Hindlimb muscle (tissue), 1 donor: ENCODE measurements around the gene GRIN2A. TPM values are rescaled to one million over a fixed set of nuclear protein-coding genes. Genes with fewer than 3 reads are reported as not detected.

ENCODE experiments used
- DNase-seq: peaks from one replicate; pipeline ENCODE4 v3.0.0-alpha.2; 2013
- polyA plus RNA-seq: library from polyadenylated mRNA; unstranded; fragments of 120-200 nt; gene quantifications from one replicate; pipeline ENCODE4 v1.2.1, GENCODE V29; 2013; ENCODE audit not compliant: insufficient read length

Gene GRIN2A
- polyA plus RNA-seq, 1 donor: 0.25 TPM

DNA sequence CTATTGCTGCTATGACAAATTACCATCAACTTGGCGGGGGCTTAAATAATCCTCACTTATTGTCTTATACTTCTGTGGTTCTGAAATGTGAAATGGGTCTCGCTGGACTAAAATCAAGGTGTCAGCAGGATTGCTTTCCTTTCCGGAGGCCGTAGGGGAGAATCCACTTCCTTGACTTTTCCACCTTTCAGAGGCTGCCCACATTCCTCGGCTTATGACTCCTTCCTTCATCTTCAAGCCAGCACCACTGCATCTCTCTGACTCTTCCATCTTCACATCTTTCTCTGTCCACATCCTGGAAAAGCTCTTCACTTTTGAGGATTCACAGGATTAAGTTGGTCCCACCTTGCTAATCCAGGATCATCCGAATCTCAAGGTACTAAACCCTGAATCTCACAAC, 217.8 kb downstream of the GRIN2A start:
- no peak for DNase-seq

DNA sequence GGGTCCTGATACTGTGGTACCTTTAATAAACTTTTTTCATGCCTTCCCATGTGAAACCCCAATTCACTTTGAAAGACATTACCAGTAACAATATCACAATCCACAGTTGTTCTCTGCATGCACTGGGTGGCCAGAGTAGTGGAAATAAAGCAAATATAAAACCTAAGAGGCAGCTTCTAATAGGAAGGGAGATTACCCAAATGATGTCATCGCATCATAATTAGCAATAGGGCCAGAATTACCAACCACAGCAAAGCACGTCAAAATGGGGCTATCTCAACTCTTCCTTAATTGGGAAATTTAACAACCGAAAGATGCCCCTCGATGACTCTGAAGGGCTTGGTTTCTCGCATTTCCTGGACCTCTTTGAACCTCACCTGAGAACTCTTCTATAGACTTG, 224.8 kb downstream of the GRIN2A start:
- no peak for DNase-seq

DNA sequence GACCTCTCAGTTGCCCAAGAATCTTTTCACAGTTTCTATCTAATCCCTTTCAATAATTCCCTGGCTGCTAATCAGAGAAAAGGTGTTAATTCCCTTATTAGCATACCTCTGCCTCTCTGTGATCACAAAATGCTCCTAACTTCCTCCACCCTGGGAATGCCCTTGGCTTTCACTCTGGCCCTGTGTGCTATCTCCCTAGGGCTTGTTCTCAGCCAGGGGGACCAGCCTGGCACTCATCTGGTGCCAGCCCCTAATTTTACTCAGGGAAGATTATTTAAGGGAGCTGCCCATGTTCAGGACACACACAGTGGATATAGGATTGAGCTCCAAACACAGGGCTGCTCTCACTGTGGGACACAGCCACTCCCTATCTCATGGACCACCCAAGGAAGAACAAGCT, 225.2 kb downstream of the GRIN2A start:
- no peak for DNase-seq

DNA sequence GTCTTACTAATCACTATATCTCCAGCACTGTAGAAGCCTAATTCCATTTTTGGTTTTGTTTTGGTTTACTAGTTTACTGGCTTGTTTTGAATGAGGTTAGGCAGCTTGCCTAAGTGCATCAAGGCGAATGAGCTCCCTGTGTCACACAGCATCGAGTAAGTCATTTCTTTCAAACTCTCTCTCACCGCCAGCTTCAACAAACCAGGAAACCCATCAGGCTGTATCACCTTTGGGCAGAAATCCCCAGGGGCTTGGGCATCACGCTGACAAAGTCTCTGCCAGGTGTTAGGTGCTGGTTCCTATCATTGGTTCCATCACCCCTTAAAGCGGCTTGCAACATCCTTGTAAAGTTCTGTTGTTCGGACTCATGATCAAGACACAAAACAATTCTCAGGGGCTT, 226.6 kb downstream of the GRIN2A start:
- no peak for DNase-seq

GRCh38 chr16:9953908-9954570, 228.2 kb downstream of the GRIN2A start:
- no peak for DNase-seq

DNA sequence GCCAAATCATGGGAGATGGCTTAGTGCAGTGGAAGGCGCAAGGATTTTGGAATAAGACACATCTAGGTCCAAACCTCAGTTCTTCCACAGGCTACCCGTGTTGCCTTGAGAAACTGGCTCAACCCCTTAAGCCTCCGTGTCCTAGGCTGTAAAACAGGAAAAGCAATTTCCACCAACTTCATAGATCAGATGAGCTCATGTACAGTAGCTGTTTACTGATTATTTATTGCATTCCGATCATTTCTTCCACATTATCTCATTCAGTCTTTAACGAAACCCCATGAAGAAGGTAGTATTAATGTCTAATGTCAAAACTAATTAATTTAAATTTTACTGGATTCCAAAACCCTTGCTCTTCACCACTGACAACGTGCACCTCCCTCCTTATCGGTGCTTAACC, 231.6 kb downstream of the GRIN2A start:
- DNase-seq: no peak

DNA sequence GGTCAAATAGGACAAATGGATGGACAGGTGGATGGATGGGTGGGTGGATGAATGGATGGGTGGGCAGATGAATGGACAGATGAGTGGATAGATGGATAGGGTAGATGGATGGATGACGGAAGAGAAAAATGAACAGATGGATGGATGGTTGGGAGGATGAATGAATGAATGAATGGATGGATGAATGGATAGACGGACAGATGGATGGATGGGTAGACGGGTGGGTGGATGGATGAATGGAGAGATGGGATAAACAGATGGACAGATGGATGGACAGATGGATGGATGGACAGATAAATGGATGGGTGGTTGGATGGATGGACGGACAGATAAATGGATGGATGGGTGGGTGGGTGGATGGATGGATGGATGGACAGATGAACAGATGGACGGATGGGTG, 232.8 kb downstream of the GRIN2A start:
- no peak for DNase-seq

DNA sequence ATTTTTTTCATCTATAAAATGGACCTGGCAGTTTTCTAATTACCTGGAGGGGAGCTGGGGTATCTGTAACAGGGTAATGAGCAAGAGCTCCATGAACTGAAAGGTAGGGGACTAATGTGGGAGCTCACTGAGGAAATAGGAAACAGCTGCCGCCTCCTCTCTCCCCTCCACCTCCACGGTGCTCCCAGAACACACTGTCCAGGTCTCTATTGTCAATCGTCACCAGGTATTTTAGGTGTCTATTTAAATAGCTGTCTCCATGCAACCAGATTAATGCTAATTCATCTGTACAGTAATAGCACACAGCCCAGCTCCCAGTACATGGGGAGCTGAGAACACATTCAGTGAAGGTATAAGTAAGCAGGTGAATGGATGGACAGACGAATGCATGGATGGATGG, 233.3 kb downstream of the GRIN2A start:
- no peak for DNase-seq

- DNase-seq: no peak
Measured at GRCh38 chr16:9946022-9946720, 236.1 kb downstream of the GRIN2A start.

DNA sequence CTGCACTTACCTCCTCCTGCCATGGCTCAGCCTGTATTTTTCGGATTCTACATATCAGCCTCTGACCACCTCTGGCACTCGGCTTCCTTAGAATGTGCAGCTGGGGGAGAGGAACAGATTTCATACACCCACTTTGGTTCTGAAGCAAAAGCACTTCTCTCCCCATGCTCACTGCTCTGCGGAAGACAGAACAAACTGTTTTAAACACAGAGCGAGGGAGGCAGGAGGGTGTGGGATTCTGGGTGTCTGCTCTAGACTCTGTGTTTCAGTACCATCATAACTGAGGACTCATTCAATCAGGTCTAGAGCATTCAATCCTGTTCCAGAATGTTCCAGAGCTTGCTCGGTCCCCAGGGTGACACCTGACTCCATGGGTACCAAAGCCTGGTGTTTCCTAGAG, 239.1 kb downstream of the GRIN2A start:
- no peak for DNase-seq

- no peak for DNase-seq
Measured at GRCh38 chr16:9941245-9941644, 241.0 kb downstream of the GRIN2A start.

GRCh38 chr16:9934723-9935508, 247.3 kb downstream of the GRIN2A start:
- no peak for DNase-seq

DNA sequence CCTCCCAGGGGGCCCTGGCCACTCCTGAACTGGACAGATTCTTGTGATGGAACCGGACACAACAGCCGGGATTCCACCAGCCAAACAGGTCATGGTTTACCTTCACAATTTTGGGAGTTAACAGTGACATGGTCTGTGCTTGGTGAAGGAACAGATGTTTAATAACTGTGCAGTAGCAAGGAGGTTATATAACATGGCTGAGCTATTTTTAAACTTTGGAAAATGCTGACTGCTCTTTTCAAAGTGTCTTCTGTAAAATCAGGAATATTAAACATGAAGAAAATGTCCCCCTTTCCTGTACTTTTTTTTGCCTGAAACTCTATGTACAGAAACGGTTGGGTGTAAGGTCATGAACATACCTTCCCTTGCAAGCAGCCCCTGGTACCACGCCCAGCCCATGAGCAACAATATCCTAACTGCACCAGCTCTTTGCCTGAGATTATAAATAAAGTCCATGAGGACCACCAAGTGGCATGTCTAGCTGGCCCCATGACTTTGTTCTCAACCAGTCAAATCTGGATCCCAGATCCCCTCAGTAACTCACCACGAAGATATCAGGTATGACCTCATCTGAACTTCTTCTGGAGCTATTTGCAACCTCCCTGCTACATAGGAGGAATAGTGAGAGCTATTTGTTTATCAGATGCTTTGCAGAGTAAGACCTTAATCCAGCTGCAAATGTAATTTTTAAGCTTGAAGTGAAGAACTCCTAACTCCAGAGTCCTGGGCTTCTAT, 249.1 kb downstream of the GRIN2A start:
- DNase-seq: no peak

GRCh38 chr16:9932000-9932399, 250.2 kb downstream of the GRIN2A start:
- no peak for DNase-seq

- no peak for DNase-seq
Measured at GRCh38 chr16:9929836-9930235, 252.4 kb downstream of the GRIN2A start.

GRCh38 chr16:9929313-9929712, 252.9 kb downstream of the GRIN2A start:
- DNase-seq: no peak

GRCh38 chr16:9922441-9922840, 259.8 kb downstream of the GRIN2A start:
- no peak for DNase-seq

DNA sequence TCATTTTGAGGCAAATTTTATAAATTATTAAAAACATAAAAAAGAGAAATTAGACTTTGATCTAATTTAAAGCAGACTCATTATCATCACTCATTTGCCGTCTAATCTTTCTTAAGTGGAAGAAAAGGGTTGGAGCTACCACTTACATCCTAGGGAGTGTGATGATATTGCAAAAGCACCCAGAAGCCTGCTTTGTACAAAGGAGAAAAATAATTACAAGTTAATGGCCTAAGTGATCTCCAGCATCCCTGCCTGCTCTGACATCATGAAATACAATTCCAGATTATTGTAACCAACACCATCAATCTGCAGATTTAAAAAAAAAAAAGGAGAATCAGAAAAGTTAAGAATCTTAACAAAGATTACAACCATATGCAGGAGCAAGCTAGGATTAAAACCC, 260.2 kb downstream of the GRIN2A start:
- DNase-seq: no peak

DNA sequence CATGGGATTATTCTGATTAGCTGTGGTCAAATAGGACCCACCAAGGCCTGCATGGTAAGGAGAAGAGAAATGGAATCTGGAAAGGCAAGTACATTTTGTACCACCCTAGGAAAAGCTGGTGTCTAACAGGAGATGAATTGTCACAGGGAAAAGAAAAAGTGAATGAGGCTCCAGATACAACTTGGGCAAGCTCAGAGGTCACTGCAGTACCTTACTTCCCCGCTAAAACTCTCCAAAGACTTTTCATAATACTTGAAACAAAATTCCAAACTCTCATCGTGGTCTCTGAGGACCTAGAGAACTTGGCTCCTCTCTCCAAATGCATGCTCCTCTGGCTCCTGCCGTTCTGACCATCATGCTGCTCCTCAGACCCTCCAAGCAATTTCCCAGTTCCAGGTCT, 262.8 kb downstream of the GRIN2A start:
- DNase-seq: no peak

DNA sequence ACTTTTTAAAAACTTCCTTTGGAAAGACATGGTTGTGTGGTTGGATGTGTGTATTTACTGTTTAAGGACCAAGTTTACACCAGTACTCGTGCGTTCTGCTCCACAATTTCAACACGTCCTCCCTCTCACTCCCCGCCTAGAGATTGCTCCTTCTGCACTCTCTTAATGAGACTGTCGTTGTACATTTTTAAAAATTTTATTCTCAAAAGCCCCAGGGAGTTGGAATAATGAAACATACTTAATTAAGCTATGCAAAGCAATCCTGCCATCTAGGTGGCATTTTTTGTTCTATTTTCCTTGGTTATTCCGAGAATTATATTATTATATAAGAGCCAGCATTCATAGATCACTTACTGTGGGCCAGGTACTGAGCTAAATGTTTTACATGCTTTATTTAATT, 264.5 kb downstream of the GRIN2A start:
- no peak for DNase-seq

GRCh38 chr16:9913604-9914326, 268.5 kb downstream of the GRIN2A start:
- no peak for DNase-seq

DNA sequence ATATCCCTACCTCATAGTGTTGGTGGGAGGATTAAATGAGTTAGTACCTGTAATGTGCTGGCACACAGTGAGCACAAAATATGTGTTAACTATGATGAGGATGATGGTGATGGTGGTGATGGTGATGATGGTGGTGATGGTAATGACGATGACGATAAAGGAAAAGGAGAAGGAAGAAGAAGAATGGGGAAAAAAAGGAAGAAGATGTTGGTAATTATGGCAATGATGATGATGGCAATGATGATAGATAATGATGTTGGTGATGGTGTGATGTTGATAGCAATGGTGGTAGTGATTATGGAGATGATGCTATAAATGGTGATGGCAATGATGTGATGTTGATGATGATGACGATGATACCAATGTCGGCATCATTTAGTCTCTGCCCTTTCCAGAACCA, 270.2 kb downstream of the GRIN2A start:
- DNase-seq: no peak
